ENCODE measurements around the gene ZNF467.

The ZNF467 gene

GRCh38 chr7:149785983-149786382 is 12.6 kb upstream of the ZNF467 start:
- intact Hi-C loops (cut with micrococcal nuclease) = no loop called here
- Mint-ChIP-seq H3K4me3 (no peak overlapping the region), H3K4me1 (ENCODE audit: low read depth) (peaks cover 6% of the 10 kb centered on the region), H3K9me3 (no peaks in the 10 kb centered on the region), H3K27me3 (peaks cover 47% of the 10 kb centered on the region), H3K27ac (no peak overlapping the region), H3K36me3 (ENCODE audit: low read depth) (no peaks in the 10 kb centered on the region)

GRCh38 chr7:149785402-149785801 is 12.0 kb upstream of the ZNF467 start:
- Mint-ChIP-seq H3K9me3 (no peaks in the 10 kb centered on the region), H3K4me3 (no peak overlapping the region), H3K27me3 (peaks cover 41% of the 10 kb centered on the region), H3K36me3 (ENCODE audit: low read depth) (no peaks in the 10 kb centered on the region), H3K4me1 (ENCODE audit: low read depth) (peaks cover 6% of the 10 kb centered on the region), H3K27ac (no peak overlapping the region)
- intact Hi-C loops (cut with micrococcal nuclease) = no loop called here

- intact Hi-C loops (cut with micrococcal nuclease) = no loop called here
- Mint-ChIP-seq H3K36me3 (ENCODE audit: low read depth) (no peaks in the 10 kb centered on the region), H3K9me3 (no peaks in the 10 kb centered on the region), H3K27me3 (peaks cover 36% of the 10 kb centered on the region), H3K4me3 (no peak overlapping the region), H3K4me1 (ENCODE audit: low read depth) (no peaks in the 10 kb centered on the region), H3K27ac (no peak overlapping the region)
These were observed 10.8 kb upstream of the ZNF467 start for GRCh38 chr7:149784251-149784608.

- Mint-ChIP-seq H3K27me3 (peaks cover 31% of the 10 kb centered on the region), H3K4me3 (no peak overlapping the region), H3K4me1 (ENCODE audit: low read depth) (no peaks in the 10 kb centered on the region), H3K27ac (no peak overlapping the region), H3K36me3 (ENCODE audit: low read depth) (no peaks in the 10 kb centered on the region), H3K9me3 (no peaks in the 10 kb centered on the region)
- intact Hi-C loops (cut with micrococcal nuclease) = no loop called here
These were observed 10.2 kb upstream of the ZNF467 start for GRCh38 chr7:149783386-149784250.

GRCh38 chr7:149782682-149783345 is 9.4 kb upstream of the ZNF467 start:
- Mint-ChIP-seq H3K4me3 (no peak overlapping the region), H3K9me3 (no peaks in the 10 kb centered on the region), H3K4me1 (ENCODE audit: low read depth) (no peaks in the 10 kb centered on the region), H3K36me3 (ENCODE audit: low read depth) (no peaks in the 10 kb centered on the region), H3K27ac (no peak overlapping the region), H3K27me3 (peaks cover 30% of the 10 kb centered on the region)
- intact Hi-C loops (cut with micrococcal nuclease) = no loop called here

GRCh38 chr7:149781921-149782320 is 8.5 kb upstream of the ZNF467 start:
- no peaks in the 10 kb centered on the region for H3K36me3 Mint-ChIP-seq (ENCODE audit: low read depth)
- no peaks in the 10 kb centered on the region for H3K4me1 Mint-ChIP-seq (ENCODE audit: low read depth)
- peaks cover 26% of the 10 kb centered on the region for H3K27me3 Mint-ChIP-seq
- intact Hi-C loops (cut with micrococcal nuclease) = no loop called here
- no peak overlapping the region for H3K4me3 Mint-ChIP-seq
- no peaks in the 10 kb centered on the region for H3K9me3 Mint-ChIP-seq
- no peak overlapping the region for H3K27ac Mint-ChIP-seq

GRCh38 chr7:149780636-149781419 is 7.4 kb upstream of the ZNF467 start:
- H3K4me3 Mint-ChIP-seq = no peak overlapping the region
- H3K36me3 Mint-ChIP-seq (ENCODE audit: low read depth) = no peaks in the 10 kb centered on the region
- intact Hi-C loops (cut with micrococcal nuclease) = no loop called here
- no peak overlapping the region for H3K27ac Mint-ChIP-seq
- peaks cover 23% of the 10 kb centered on the region for H3K27me3 Mint-ChIP-seq
- H3K4me1 Mint-ChIP-seq (ENCODE audit: low read depth) = peaks cover 11% of the 10 kb centered on the region
- H3K9me3 Mint-ChIP-seq = no peaks in the 10 kb centered on the region

- Mint-ChIP-seq H3K27me3 (peaks cover 23% of the 10 kb centered on the region), H3K27ac (no peak overlapping the region), H3K36me3 (ENCODE audit: low read depth) (no peaks in the 10 kb centered on the region), H3K4me3 (no peak overlapping the region), H3K9me3 (no peaks in the 10 kb centered on the region), H3K4me1 (ENCODE audit: low read depth) (peaks cover 18% of the 10 kb centered on the region)
- intact Hi-C loops (cut with micrococcal nuclease) = no loop called here
These were observed 6.7 kb upstream of the ZNF467 start for GRCh38 chr7:149780056-149780455.

- Mint-ChIP-seq H3K27me3 (peaks cover 23% of the 10 kb centered on the region), H3K36me3 (ENCODE audit: low read depth) (no peaks in the 10 kb centered on the region), H3K4me3 (no peak overlapping the region), H3K4me1 (ENCODE audit: low read depth) (peaks cover 24% of the 10 kb centered on the region), H3K9me3 (no peaks in the 10 kb centered on the region), H3K27ac (no peak overlapping the region)
- intact Hi-C loops (cut with micrococcal nuclease) = no loop called here
These were observed 6.1 kb upstream of the ZNF467 start for GRCh38 chr7:149779502-149779805.

- Mint-ChIP-seq H3K27ac (no peak overlapping the region), H3K9me3 (no peaks in the 10 kb centered on the region)
- intact Hi-C loops (cut with micrococcal nuclease) = no loop called here
These were observed 5.5 kb upstream of the ZNF467 start for GRCh38 chr7:149778696-149779501.

GRCh38 chr7:149778327-149778637 is 4.9 kb upstream of the ZNF467 start:
- intact Hi-C loops (cut with micrococcal nuclease) = no loop called here
- H3K9me3 Mint-ChIP-seq = no peaks in the 10 kb centered on the region
- H3K36me3 Mint-ChIP-seq (ENCODE audit: low read depth) = no peaks in the 10 kb centered on the region
- H3K4me1 Mint-ChIP-seq (ENCODE audit: low read depth) = peaks cover 31% of the 10 kb centered on the region
- H3K27ac Mint-ChIP-seq = no peak overlapping the region
- peaks cover 19% of the 10 kb centered on the region for H3K27me3 Mint-ChIP-seq
- H3K4me3 Mint-ChIP-seq = no peak overlapping the region

More at GRCh38 chr7:149778696-149779501, 5.5 kb upstream of the ZNF467 start:
- Mint-ChIP-seq H3K4me1 (ENCODE audit: low read depth) (peaks cover 30% of the 10 kb centered on the region), H3K27me3 (peaks cover 22% of the 10 kb centered on the region), H3K4me3 (no peak overlapping the region), H3K36me3 (ENCODE audit: low read depth) (no peaks in the 10 kb centered on the region)

- H3K4me1 Mint-ChIP-seq (ENCODE audit: low read depth) = peaks cover 31% of the 10 kb centered on the region
- peaks cover 17% of the 10 kb centered on the region for H3K27me3 Mint-ChIP-seq
- intact Hi-C loops (cut with micrococcal nuclease) = no loop called here
- no peaks in the 10 kb centered on the region for H3K36me3 Mint-ChIP-seq (ENCODE audit: low read depth)
- H3K9me3 Mint-ChIP-seq = no peaks in the 10 kb centered on the region
- H3K4me3 Mint-ChIP-seq = no peak overlapping the region
- no peak overlapping the region for H3K27ac Mint-ChIP-seq
These were observed 4.4 kb upstream of the ZNF467 start for GRCh38 chr7:149777551-149778326.

- H3K27ac Mint-ChIP-seq = peak overlapping the region; percentile 87
- intact Hi-C loops (cut with micrococcal nuclease) = no loop called here
- no peak overlapping the region for H3K4me3 Mint-ChIP-seq
- no peaks in the 10 kb centered on the region for H3K9me3 Mint-ChIP-seq
- H3K36me3 Mint-ChIP-seq (ENCODE audit: low read depth) = peaks cover 5% of the 10 kb centered on the region
- H3K27me3 Mint-ChIP-seq = peaks cover 17% of the 10 kb centered on the region
- H3K4me1 Mint-ChIP-seq (ENCODE audit: low read depth) = peaks cover 31% of the 10 kb centered on the region
These were observed 3.5 kb upstream of the ZNF467 start for GRCh38 chr7:149776848-149777407.
